Left cardiac atrium (tissue), 4 donors: ENCODE data around the gene TMEM117. TPM values are rescaled to one million over a fixed set of nuclear protein-coding genes. Genes with fewer than 3 reads are reported as not detected.
A peak's percentile ranks its signal among the peaks of the same experiment; 100 is the strongest.
"Not testable (repeated sequence)": the region's sequence is repeated elsewhere in the genome, so short reads cannot be mapped to it uniquely, and the experiment has no call there.

Source experiments
- ATAC-seq, 2 donors: fragments of 200-7000 bp; cut with Tn5 transposase; one replicate each; pipeline ENCODE4 v1.9.1; 2020; ENCODE audit warnings: mild to moderate bottlenecking in 2 of 2, moderate library complexity in 2 of 2
- DNase-seq: peaks from one replicate; pipeline ENCODE4 v3.0.0-alpha.2; 2020
- intact Hi-C, 2 donors: fragments of 100-400 bp; cut with DNase I; formaldehyde crosslinking; loops; one replicate each; pipeline versions ENCODE4 v1.14.1 to v1.15.1; 2022 to 2023
- total RNA-seq, 2 donors: library from RNA; stranded (reverse); fragmentation: NEBNext Ultra II Directional; extraction: Animal tissue kit (Norgen Biotek cat#: 25700); gene quantifications; one replicate each; pipeline ENCODE4 v1.2.1, GENCODE V29; 2021
- donor health status: DM: no; HTN: yes; CAD: no.
- donor health status: DM: no; HTN: yes; CAD: no; lungs with severe emphysema.
- donor health status: DM: yes; HTN: yes; CAD: no.
- donor health status: Dilated cardiomyopathy.

TMEM117 gene
- total RNA-seq, 2 donors from 2014 or later, result 7.3 to 9.8 TPM

DNA sequence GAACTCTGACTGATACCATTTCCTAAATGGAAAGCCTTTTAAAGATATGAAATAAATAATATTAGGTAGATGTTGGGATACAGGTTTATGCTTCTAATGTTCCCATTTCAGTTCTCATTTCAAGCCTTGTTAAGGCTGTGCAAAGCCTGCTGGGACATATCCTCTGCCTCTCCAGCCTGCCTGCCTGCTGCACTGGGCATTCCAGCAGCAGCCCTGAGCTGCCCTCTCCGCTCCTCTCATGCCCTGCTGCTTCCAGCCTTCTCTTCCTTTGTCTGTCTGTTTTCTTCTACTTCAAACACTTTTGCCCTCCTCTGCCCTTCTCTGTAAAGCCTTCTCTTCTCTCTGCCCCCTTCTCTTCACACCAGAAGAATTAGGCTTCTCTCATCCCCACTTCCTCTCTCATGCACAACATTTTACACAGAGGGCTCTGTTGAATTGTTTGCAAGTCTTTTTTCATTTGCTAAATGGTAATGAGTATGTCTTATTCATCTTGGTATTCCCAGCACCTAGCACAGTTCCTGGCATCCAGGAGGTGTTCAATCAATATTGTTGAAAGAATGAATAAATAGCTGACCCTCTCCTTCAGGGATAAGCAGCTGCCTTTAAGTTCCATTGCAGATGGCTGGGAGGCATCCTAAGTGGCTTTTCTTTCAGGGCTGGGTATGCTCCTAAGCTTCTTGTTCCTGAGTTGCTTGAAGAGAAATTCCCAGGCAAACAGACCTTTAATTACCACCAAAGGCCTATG, 292.3 kb downstream of the TMEM117 start:
- ATAC-seq, result peak in 1 of 2 donors; percentile 57
- no peak for DNase-seq
- intact Hi-C loops, result no loop called here

DNA sequence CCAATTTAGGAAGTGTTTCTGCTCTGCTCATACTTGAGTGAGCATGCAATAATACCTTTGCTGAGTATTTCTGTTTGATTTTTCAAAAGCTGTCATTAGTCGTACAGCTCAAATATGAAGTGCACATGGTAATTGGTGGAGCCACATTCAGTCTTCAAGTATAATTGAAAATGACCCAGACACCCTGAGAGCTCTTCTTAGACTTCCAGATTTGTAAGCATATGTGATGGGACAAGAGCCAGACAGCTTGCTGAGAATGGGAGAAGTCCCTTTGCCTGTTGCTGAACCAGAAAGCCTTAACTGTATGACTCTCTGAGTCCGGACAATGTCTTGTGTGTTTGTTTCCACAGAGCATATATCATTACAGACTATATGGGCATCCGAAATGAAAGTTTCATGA, 307.3 kb downstream of the TMEM117 start:
- intact Hi-C loops, result no loop called here
- DNase-seq (no peak), ATAC-seq (no peak)

DNA sequence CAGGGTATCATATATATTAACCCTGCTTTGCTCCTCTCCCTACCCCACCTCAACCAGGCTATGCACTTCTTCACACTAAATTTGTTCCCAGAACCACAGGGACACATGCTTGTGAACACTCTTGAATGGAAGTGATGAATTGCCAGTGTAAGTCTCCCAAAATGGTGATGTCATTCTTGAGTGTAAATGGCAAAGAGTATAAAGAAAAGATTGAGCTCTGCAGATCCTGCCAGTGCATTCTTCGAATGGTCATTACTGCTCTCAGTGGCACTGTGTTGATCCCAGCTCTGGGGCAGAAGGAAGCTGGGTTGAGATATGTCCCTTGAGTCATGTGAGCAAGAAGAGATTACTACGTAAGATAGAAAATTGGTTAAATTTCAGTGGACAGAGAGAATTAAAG, 313.1 kb downstream of the TMEM117 start:
- intact Hi-C loops, result no loop called here
- DNase-seq (no peak), ATAC-seq (no peak)

DNA sequence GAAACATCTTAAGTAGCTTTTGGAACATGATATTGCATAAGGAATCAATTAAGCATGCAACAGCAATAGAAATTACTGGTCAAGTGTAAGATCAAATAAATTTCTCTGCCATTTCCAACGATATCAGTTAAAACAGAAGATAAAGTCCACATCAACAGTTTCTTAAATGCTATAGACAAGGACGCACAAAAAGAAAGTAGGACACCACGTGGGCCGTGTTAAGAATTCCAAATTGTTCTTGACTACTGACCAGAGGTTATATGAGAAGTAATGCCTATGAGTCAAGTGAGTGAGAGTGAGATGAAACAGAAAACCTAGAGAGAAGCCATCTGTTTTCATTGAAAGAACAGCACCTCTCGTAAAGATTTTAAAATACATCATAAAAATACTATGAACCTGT, 318.2 kb downstream of the TMEM117 start:
- ATAC-seq (peak; percentile 59 to 79), DNase-seq (no peak)
- intact Hi-C loops, result no loop called here

DNA sequence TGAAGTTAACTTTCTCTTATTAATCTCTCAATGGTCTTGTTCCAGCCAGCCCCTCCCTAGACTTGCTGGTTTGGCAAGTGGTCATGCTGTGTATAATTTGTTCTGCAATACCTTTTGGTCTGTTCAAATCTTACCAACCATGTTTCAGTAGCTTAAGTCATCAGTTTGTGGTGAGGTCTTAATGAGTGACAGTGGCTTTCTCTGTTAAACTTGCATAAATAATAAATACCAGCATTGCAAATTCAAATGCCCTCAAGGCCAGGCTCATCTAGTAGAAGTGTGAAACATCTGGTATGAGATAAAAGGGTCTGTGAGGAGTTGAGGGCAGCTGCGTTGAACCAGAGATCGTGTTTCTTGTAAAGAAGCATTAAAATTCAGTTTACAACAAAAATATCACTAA, 319.5 kb downstream of the TMEM117 start:
- ATAC-seq, result no peak
- intact Hi-C loops, result no loop called here
- DNase-seq, result no peak

DNA sequence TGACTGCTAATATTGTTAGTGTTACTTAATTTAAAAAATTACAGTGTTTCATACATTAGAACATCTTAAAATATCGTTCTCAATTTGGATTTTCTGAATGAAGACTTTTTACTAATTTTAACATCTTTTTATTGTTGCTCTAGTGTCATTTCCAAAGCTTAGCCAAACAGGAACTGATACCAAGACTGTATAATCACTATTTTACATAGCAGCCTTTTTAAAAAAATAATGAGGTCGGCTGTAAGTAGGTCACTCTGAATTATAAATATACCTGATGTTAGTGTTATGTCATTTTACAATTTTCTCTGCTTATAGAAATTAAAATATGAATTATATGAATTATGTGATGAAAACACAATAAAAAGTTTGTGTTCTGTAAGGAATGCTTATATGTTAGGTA, 321.5 kb downstream of the TMEM117 start:
- no peak for ATAC-seq
- intact Hi-C loops, result no loop called here
- DNase-seq, result no peak

DNA sequence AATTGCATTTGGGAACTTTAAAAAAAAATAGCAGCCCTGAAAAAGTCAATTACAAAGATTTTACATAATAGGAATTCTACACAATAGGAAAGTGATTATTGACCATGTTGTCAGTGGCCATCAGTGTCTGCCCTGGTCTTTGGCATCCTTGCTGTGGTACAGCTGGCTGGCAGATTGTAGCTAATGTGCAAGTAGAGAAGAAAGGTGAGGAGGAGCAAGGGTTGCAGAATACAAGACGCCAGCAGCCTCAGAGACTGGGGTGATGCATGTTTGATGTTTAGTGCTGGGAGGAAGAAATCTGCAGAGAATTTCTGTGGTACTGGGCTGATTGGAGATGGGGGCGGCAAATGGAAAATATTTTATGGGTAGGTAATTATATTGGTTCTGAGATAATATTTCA, 322.9 kb downstream of the TMEM117 start:
- no peak for DNase-seq
- intact Hi-C loops, result no loop called here
- ATAC-seq, result no peak

DNA sequence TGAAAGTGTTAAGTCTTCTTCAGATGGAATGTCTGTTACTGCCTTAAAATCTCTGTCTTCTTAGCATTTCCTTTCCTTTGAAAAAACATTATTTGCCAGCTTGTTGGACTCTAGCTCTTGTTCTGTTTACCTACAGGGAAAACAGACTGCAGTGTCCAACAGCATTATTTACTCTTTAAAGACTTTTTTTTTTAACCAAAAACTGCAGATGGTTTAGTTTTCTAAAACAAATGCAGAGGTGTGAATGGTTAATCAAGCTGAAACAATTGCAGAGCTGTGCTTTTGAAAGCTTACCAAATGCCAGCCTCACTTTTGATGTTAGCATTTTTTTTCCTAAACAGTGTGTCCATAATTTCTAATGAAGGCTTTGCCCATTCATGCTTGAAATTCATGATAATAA, 323.3 kb downstream of the TMEM117 start:
- no peak for ATAC-seq
- intact Hi-C loops, result no loop called here
- no peak for DNase-seq

DNA sequence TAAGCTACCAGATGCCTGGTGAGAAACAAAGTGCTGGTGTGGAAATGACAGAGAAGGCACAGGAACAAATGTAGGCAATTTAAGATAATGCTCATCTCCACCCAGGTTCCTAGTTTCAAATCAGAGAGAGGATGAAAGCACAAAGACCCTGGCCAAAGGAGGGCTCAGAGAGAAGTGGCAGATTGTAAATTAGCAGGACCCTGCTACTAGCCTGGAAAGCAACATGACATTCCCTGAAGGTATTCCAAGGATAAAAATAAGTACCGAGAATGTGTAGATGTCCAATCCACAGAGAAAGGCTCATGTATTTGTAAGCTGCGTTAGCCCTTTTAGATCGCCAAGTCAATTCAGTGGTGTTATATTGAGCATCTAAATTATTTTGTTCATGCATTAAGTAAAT, 324.0 kb downstream of the TMEM117 start:
- ATAC-seq, result no peak
- intact Hi-C loops, result no loop called here
- DNase-seq, result no peak

DNA sequence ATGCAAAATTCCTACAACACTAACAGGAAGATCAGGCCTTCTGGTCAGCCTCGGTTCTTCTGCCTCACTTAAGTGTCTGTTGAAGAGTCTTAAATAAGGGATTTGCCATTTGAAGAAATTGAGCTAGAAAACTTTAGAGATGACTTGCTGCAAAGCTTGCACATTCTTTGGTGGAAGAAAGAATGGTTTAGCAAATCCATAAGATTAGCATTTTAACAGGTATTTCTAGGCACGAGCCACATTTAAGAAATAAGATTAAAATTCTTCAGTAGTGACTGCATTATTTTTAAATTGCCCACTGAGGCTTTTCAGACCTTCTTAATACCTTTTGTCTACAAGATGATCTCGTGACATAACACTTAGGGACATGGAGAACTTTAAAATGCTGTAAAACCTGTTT, 327.1 kb downstream of the TMEM117 start:
- intact Hi-C loops, result no loop called here
- DNase-seq (no peak), ATAC-seq (no peak)

DNA sequence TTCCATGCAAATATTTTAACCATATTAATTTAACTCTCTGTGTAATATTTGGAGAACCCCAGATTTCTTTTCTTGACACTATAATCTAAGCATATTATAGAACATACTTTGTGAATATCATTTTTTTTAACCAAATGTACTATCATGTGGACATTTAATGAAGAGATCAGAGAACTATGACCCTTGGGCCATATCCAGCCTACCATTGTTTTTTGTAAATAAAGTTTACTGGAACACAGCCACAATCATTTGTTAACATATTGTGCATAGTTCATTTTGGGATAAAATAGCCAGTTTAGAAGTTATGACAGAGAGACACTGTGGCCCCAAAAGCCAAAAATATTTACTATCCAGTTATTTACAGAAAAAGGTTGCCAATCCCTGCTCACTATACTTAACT, 338.2 kb downstream of the TMEM117 start:
- intact Hi-C loops, result no loop called here
- no peak for DNase-seq
- ATAC-seq, result no peak

DNA sequence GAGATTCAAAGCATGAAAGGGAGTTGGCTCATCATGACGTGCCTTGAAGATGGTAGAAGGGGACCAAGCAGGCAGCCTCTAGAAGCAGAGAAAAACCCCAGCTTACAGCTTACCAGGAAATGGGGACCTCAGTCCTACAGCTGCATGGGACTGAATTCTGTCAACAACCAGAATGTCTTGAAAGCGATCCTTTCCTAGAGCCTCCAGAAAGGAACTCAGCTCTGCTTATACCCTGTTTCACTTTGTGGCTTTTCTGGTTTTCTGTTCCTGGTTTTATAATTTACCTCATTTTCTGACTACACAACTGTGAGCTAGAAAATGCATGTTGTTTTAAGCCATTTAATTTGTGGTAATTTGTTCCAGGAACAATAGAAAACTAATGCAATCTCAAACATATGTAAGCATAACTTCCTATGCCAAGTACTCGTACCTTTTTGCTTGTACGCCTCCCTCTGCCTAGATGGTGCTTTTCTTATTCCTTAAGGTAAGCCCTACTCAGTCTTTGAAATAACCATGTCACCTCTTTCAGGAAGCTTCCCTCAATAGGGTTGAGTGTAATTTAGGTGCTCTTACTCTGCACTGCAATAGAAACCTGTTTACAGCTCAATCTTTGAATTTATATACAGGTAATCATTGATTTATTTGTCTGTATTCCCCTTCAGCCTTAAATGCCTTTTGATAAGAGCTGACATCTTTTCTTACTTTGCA, 348.8 kb downstream of the TMEM117 start:
- intact Hi-C loops, result no loop called here
- DNase-seq, result no peak
- ATAC-seq, result no peak

DNA sequence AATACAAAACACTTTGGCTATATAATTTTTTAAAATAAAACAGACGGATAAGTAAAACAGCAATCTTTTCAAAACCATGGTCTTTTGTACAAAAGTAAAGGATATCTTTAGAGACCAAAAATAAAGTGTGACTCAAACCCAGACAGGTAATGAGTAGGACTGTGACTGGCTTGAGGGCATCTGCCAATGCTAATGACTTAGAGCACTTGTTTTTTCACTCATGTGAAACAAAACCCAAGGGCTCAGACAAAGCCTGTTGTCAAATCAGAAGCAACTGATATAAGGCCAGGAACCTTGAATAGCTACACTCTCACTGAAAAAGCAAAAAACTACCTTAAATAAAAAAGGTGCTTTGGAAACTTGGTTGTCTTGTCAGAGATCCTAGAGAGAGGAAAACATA, 357.4 kb downstream of the TMEM117 start:
- DNase-seq, result no peak
- intact Hi-C loops, result no loop called here
- ATAC-seq, result no peak

DNA sequence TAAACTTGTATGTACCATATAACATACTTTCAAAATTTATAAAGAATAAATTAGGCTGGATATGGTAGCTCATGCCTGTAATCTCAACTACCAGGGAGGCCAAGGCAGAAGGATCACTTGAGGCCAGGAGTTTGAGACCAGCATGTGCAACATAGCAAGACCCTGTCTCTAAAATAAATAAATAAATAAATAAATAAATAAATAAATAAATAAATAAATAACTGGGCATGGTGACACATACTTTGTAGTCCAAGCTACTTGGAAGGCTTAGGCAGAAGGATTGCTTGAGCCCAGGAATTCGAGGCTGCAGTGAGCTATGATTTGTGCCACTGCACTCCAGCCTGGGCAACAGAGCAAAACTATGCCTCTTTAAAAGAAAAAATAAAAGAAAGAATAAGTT, 359.8 kb downstream of the TMEM117 start:
- intact Hi-C loops, DNase-seq: not testable (repeated sequence)

DNA sequence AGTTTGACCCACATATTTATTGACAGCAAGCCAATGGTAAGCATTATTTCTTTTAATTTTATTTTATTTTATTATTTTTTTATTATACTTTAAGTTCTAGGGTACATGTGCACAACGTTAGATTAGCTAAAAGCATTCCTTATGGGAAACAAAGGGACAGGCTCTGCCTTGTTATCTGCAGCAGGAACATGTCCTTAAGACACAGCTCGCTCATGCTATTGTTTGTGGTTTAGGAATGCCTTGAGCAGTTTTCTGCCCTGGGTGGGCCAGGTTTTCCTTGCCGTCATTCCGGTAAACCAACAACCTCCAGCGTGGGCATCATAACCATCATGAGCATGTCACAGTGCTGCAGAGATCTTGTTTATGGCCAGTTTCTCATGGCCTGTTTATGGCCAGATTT, 370.2 kb downstream of the TMEM117 start:
- ATAC-seq, result no peak
- intact Hi-C loops, result no loop called here
- DNase-seq, result no peak

More for the DNA sequence above, 359.8 kb downstream of the TMEM117 start:
- not testable (repeated sequence) for ATAC-seq

DNA sequence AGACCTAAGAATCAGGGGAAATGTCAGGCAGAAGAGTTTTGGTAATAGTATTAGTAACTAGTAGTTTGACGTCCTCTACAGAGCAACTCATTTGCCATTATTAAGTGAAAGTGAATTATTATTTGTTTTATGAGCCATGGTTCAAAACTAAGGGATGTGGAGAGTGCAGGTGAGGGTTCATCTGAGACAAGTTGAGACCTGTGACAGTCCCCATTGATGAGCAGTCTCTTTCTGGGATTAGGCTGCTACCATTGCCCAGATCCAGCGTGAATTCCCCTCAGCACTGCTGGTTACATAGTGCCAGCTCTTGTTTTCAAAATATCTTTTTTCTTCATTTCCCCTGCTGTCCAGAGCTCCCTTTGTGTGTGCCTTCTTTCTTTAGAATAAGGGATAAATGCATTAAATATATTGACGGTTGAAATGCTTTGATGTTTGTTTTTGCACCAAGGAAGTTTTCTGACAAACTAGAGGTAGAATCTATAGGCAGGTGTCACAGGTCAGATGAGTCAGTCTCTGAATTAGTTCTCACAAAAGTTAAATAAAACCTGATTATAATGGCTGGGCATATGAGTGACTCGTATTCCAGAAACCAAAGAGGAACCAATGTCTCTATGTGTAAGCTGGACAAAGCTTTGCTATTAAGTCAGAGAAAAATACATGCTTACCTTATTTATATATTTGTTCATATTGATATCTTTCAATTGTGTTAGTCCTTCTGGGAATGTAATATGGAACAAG, 381.4 kb downstream of the TMEM117 start:
- DNase-seq (no peak), ATAC-seq (no peak)
- intact Hi-C loops, result no loop called here

DNA sequence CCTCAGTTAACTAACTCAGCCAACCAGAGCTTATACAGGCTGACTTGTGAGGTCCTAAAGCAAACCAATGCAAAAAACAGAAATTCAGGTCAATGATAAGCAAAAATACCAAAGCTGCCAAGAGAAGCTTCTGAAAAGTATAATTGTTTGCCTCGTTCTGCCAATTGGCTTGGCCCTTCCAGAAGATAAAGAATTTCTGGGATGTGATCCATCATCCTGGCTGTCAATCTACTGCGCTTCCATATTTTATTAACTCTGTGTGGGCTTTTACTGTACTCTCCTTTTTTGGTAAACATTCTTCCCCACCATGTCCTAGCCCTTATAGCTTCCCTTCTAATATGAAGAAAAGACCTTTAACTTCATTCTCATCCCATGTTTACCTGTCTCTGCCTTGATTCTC, 387.9 kb downstream of the TMEM117 start:
- intact Hi-C loops, result no loop called here
- ATAC-seq (peak; percentile 68 to 85), DNase-seq (no peak)

DNA sequence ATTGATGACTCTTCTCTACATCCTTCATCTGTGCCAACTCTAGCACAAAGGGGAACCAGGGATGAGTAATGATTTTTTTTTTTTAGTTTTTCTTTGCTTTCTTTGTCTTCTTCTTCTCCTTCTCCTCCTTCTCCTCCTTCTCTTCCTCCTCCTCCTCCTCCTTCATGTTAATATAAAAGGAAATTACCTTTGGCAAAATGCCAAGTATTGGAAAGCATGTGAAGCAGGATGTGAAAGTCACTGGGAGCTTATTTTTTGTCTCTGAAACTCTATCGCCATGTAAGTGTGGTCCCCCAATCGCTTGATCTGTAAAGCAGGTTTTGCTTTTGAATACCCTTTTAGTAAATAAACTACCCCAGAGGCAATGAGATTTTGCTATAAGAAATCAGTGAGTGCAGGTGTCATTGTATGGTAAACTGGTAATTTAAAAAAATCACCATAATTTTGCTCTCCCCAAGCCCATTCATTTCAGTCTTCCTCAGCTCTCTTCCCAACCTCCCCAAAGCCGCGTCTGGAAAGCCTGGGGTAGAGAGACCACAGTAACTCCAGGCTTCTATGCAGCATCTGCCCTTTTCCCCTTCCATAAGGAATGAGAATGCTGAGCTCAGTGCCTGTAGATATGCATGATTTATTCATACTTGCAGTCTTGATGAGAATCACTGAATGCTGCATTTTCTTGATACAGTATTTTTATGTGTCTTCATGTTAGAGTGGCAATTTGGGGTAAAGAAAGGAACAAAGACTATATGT, 388.7 kb downstream of the TMEM117 start:
- intact Hi-C loops, result no loop called here
- ATAC-seq, result no peak
- no peak for DNase-seq

DNA sequence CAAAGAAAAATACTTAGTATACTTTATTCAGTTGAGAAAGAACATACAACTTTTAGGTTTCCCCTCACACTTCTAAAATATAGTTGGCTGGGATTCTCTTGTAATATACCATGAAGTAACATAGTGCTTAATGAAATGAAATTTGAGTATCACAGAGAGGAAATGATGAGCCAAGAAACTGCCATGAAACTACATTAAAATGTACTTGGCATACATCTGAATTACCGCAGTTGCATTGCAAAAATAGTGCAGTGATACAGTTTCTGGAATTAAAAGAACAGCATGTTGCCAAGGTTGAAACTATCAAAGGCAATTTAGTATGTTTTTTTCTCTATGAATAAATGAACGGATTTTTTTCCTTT, 389.2 kb downstream of the TMEM117 start:
- ATAC-seq (no peak), DNase-seq (no peak)
- intact Hi-C loops, result no loop called here

DNA sequence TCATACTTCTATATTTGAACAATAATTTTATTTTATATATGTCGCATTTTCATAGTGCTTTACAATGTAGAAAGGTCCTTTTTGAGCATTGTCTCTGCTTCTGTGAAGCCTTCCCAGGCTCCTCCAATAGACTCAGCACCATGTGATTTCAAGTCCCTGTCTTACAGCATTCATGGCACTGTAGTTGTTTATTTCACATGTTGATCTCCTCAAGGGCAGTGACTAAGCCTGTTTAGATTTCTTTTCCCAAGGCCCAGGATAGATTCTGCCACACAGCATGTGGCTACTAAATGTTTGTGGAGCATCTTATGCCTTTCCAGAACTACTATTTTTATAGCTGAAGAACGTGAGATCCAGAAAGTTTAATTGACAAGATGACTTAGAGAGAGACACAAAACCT, 391.7 kb downstream of the TMEM117 start:
- ATAC-seq (peak in 1 of 2 donors; percentile 47), DNase-seq (no peak)
- intact Hi-C loops, result no loop called here
